RCC 7860 (cell line): Measurements from ENCODE around the gene MOXD1.

Source experiments
- DNase-seq: peaks from one replicate; pipeline ENCODE4 v3.0.0-alpha.2; 2015; ENCODE audit warnings: low spot score
- FAIRE-seq: peaks from 2 replicates; lab custom pipeline; 2012; peaks lifted over from hg19 to GRCh38; lab: Jason Lieb, UNC

Gene MOXD1

GRCh38 chr6:132400555-132400882, 756 bp downstream of the MOXD1 start:
- FAIRE-seq (no peak), DNase-seq (no peak)

DNA sequence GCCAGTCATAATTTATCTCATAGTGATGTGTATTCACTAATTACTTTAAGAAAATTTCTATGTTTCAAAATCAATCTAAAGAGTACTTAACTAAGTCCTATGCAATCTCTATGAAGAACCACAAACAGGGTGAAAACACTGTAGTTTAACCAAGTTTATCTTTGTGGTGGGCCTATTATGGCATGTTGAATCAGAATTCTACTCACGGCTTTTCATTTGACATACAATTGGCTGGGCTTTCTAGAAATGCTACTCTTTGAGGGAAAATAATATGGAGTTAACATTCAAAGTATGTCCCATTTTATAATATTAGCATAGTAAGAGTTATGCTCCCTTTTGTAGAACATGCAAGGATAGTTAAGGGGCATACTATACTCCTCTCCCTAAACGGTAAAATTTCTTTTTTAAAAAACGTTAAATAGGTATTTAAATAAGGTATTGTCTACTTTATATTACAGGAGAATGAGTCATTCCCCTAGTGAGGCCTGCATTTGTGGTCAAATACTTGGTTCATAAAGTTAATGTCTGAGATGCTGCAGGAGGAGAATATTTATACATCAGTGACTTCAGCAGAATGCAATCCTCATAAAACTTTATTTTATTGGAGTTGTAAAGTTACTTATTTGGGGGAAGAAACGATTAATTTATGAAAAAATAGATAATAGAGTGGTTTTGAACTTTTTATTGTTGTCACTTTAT, 1.8 kb downstream of the MOXD1 start:
- FAIRE-seq, result peak; percentile 91

GRCh38 chr6:132395015-132395597, 6.2 kb downstream of the MOXD1 start:
- FAIRE-seq (no peak), DNase-seq (no peak)

More for the DNA sequence above, 1.8 kb downstream of the MOXD1 start:
- peak; percentile 50 for DNase-seq

DNA sequence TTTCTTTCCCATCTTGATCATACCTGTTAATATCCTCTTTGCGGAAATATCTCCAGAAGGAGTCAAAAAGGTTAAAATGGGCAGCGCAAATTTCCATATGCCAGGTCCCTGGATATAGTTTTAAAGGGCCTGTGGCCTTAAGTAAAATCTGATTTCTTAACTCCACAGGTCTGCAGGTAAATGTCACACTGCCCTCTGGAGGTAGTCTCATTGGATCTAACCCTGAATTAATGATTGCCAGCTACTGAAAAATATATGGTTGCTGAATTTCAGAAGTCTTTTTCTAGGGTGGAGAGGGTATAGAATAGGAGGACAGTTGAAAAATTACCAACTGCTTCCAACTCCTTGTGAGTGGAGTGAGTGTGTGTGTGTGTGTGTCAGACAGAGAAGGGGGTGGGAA, 8.5 kb downstream of the MOXD1 start:
- DNase-seq (peak; percentile 26), FAIRE-seq (peak; percentile 11)

- FAIRE-seq, result no peak
These were observed 9.0 kb downstream of the MOXD1 start for GRCh38 chr6:132392270-132392646.

DNA sequence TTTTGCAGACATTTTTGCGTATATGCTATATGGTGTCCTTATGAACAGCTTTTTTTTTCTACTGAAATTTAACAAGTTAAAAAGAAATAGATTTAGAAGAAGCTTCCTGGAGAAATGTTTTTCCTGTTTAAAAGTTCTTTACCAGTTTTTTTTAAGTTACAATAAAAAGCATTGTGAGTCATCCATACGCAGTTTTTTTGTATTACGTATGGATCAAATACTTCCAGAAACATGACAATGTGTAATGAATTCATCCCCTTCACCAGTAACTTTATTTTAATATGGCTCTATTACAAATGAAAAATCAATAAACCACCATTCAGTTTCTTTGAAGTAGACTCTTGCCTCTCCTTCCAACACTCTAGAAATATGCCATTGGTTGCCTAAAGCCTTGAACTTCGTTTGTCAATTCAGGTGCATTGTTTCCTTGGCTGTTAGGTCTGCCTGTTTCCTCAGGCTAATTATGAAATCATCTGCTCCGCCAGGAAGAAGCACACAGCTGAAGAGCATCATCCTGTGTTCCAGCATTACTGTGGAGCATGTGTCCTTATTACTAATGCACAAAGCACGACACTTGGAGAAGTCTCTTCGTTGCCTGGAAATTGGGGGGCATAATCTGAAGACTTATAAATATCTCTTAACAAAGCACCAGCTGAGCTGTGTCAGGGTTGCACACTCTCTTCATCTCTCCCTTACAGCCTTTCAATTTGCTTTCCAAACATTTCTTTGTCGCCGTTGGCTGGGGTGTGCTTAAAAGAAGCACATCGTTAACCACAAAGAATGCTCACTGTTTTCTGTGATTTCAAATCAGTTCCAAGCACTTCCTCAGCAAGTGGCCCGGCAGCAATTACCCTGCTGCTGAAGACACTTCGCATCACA, 9.6 kb downstream of the MOXD1 start:
- FAIRE-seq, result peak; percentile 35
- DNase-seq, result peak; percentile 71

More at GRCh38 chr6:132392270-132392646, 9.0 kb downstream of the MOXD1 start:
- no peak for DNase-seq

DNA sequence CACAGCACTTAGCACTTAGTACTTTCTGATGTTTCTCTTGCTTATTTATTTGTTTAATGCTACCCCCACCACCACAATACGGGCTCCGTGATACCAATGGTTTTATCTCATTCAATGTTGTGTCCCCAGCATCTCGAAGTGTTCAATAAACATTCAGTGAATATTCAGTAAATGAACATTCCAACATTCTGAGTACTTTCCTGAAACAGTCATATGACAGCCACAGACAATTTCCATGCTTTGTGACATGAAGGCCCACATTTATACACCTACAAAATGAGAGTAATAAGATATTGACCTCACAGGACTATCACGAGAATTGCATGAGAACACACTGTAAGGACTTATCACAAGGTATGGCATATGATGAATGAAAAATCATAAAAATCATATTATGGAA, 10.8 kb downstream of the MOXD1 start:
- FAIRE-seq (no peak), DNase-seq (no peak)

DNA sequence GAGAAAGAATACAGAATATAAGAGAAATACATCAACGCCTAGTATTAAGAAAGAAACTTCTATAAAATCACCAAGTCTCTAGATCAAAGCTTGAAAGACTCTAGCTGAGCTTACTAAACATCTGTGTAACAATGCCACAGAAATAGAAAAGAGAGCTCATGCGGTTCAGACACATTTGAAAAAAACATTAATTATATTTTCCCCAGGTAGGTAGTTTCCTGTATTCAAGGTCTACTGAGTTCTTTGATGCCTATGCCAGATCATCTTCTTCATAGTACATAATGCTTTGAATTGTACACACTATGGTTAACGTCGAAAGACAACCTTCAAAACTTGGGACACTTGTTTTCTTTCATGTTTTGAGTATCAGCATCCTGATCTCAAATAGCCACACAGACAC, 11.3 kb downstream of the MOXD1 start:
- DNase-seq, result no peak
- FAIRE-seq, result no peak

- peak; percentile 23 for FAIRE-seq
- no peak for DNase-seq
These were observed 13.0 kb downstream of the MOXD1 start for GRCh38 chr6:132388291-132388690.

DNA sequence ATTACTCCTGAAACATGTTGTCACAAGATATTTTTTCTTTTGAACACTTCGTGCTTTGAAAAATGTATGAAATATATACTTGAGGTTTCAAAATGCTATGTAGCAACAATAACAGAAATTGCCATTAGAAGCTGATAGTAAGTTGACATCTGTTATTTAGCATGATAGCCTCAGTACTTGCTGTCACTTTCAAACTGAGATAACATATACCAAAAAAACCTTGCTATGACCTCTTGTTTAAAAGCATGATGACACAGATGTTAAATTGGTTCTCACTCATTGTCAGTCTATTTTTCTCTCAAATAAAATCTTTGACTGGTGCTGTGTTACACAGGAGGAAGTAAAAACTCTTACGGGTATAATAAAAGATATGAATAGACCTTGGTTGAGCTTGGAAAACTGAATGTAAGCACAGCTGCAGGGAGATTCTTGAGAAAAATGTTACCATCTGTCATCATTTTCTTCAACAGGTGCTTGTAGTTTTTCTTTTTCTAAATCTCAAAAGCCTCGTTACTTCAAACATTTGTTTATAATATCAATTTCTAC, 18.6 kb downstream of the MOXD1 start:
- DNase-seq (no peak), FAIRE-seq (no peak)

DNA sequence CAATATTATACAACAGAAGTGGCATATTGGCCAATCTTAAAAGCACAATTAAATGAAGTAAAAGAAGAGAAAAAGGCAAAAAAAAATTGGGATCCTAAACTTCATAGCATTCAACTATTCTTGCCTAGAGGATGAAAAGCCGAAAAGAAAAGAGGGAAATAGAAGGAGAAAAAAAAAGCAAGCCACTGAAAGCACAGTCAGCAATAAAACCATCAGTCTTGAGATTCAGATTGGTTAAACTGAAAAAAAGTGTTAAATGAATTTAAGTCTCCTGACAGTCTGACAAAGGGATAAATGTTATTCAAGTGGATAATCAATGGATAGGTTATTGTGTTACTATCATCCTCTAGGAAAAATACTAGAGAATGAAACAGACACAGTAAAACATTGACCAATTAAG, 19.9 kb downstream of the MOXD1 start:
- no peak for DNase-seq
- no peak for FAIRE-seq

DNA sequence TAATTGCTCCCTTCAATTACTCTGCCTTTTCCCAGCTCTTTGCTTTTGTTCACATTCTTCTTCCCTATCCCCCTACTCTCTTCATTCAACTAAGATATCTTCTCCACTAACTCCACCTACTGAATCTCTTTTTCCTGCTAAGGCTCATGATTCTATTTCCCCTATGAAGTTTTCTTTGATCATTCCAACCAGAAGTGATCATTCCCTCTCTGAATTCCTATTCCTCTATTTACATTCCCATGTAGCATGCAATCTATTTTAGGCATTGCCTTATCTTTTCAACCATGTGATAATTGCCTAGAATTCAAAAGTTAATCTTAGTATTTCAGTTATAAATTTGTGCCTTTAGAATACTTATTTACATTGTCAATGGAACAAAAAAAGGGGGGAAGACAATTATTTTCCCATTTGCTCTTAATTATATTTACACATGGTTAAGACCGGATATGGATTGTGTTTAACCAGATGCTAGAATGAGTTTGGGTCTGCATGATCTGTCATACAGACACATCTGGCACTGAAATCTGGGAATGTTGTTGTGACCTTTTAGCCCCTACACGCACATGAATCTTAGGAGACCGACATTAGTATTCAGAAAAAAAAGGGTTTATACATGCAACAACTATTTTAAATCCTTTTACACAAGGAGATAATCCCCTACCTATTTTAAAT, 20.8 kb downstream of the MOXD1 start:
- FAIRE-seq, result no peak
- DNase-seq, result no peak

DNA sequence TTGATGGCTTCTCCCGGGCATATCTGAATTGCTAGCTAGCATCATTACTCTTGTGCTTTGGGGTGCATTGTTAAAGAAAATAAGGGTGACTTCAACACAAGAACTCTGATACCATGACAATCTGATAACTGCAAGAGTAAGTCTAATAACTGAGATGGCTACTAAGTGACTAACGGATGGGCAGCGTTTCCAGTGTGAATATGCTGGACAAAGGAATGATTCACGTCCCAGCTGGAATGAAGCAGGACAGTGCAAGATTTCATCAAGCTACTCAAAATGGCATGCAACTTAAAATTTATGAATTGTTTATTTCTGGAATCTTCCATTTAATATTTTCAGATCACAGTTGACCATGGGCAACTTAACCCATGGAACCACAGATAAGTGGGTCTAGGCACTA, 31.7 kb downstream of the MOXD1 start:
- DNase-seq (no peak), FAIRE-seq (no peak)

DNA sequence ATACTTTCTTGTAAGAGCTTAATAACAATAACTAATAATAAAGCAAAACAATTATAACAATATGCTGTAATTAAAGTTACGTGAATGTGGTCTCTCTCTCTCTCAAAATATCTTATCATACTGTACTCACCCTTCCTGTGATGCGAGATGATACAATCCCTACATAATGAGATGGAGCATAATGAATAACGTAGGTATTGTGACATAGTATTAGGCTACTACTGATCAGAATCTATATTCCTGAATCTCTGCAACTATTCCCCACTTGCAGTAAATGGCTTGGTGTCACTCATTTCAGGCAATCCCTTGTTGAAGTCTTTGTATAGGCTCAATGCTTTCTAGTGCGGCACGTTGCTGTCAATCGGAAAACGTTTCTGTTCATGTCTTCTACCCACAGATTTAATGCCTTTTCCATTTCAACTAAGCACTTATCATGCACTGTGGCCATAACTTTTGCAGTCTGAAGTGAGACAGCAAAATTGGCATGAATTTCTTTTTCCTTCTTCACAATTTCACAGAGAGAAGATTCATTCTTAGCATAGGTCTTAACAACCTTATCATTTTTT, 32.3 kb downstream of the MOXD1 start:
- FAIRE-seq, result no peak

DNA sequence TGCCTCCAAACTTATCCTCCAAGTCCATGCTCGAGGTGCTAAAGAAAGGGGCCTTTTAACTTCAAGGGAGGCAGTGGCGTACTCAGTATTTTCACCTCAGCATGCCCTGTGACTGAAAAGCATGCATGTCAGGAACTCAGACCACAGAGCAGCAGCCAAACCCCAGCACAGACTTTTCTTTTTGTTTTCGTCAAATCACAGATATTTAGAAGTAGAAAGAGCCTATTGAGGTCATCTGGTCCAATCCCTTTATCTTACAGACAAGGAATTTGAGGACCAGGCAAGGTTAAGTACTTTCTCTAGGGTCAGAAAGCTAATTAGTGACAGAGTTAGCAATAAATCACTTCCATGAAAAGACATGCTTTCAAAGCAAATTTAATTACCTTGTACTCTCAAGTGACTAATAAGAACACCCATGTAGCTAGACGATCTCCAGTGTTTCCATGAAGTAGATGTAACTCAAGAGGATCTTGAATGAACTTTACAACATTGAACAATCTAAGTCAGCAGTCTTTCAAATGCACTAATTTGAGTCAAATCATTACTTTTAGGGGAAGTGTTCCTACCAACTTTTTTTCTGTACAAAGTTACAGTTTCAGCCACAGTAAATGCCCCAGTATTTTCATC, 35.9 kb downstream of the MOXD1 start:
- DNase-seq (no peak), FAIRE-seq (no peak)

More for the DNA sequence above, 32.3 kb downstream of the MOXD1 start:
- DNase-seq, result no peak

DNA sequence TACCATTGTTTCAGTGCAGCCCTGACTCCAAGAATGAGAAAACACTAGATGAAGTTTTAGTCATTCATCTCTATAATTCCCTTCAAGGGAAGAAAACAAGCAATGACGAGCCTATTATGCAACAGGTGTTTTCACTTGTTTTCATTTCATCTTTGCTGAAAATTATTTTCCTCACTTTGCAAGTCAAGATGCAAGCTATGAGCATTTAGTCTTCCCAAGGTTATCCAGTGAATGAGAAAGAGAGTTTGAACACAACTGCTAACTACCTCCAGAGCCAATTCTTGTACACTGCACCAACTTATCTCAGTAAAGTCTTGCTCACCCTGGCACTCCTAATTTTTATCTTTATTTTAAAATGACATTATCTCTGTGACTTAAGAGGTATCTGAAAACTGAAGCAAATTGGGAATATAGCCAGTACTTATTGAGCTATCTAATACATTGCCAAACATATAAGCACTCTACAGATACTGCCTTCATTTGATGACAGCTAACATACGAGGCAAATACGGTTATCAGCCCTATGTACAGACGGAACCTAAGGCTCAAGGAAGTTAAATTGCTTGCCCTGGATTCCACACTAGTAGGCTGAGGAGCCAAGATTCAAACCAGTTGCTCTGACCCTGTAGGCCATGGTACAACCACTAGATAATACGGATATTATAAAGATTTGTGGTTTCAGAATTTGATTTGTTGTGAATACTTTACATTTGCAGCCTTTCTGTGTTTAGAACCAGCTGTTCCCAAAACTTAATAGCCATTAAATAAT, 36.8 kb downstream of the MOXD1 start:
- DNase-seq (no peak), FAIRE-seq (no peak)

DNA sequence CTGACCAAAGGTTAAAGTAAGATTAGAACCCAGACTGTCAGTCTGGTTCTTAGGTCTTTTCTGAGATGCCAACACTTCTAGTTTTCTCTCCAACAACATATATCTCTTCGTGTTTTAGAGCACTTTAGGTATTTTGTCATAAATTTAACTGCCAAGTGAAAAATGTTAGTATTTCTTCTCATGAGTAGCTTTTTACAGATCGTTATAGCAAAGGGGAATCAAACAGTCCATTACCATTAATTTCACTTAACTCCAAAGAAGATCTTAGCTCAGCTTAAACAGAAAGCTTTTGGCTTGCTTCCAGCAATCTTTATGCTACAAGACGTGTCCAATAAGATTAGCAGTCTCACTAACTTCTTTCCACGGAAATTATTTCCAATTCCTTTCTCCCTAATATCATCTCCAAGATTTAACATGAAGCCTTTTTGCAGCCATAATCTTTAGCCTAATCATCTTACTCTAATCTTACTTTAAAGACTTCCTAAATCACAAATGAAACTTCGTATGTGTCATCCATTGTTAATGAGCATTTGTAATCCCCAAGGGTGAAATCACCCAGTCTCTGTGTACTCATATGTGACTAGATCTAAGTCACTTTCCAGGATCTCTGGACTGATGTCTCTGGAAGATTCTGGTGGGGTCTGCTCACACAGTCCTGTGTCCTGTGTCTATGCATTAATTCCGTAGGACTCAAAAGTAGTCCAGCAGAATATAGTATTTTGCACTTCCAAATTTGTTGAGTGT, 38.7 kb downstream of the MOXD1 start:
- DNase-seq (no peak), FAIRE-seq (no peak)

DNA sequence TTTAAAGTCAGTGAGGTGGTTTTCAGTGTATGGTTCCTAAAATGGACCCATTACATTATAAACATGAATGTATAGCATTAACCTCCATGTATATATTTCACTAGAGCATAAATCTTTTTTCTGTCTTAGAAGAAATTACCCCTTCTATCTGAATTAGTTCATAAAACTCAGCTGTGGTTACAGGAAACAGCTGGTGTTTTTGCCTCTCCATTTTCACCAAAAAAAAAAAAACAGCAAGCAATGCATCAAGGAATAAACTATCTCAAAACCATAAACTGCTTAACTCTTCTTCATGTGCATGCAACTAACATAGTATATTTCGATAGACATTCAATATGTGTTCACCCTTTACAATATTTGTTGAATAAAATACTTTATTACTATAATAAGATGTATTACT, 40.2 kb downstream of the MOXD1 start:
- no peak for FAIRE-seq

DNA sequence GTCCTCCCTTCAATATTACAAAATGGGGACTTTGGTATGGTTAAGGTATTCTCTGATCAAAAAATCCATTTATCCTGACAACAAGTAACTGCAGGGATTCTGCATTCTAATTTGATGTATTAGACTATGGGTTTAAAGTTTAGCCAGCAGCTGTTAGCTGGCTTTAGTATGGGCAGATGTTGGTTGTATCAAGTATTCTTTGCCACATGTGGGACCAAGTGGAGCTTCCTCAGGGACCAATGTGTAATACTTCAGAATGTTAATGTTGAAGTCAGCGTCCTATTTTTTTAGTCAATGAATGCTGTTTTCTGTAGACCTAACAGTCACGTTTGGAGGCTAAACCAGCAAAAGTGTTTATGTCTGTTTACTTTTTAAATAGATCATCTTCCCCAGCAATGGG, 41.4 kb downstream of the MOXD1 start:
- FAIRE-seq, result no peak
- DNase-seq, result no peak

More for the DNA sequence above, 40.2 kb downstream of the MOXD1 start:
- no peak for DNase-seq
